Measurements from ENCODE around the gene THBS2.

- TF ChIP-seq ZFP30 (CRISPR knock-in tag; IDR thresholded peaks at IDR 0.05) (no peak), ZFP3 (CRISPR knock-in tag; IDR thresholded peaks at IDR 0.05) (no peak), ESRRG (CRISPR knock-in tag; IDR thresholded peaks at IDR 0.05) (no peak), ZNF70 (CRISPR knock-in tag; IDR thresholded peaks at IDR 0.05) (no peak), TSHZ2 (CRISPR knock-in tag; IDR thresholded peaks at IDR 0.05) (no peak)
Measured at GRCh38 chr6:169247419-169247818, 6.2 kb downstream of the THBS2 start.
